Measurements from ENCODE around the gene YKT6. TPM values are rescaled to one million over a fixed set of nuclear protein-coding genes. Genes with fewer than 3 reads are reported as not detected.

Gene YKT6
- total and polyA plus RNA-seq, 4 donors = 28.4 to 82.1 (median 55.9) TPM

DNA sequence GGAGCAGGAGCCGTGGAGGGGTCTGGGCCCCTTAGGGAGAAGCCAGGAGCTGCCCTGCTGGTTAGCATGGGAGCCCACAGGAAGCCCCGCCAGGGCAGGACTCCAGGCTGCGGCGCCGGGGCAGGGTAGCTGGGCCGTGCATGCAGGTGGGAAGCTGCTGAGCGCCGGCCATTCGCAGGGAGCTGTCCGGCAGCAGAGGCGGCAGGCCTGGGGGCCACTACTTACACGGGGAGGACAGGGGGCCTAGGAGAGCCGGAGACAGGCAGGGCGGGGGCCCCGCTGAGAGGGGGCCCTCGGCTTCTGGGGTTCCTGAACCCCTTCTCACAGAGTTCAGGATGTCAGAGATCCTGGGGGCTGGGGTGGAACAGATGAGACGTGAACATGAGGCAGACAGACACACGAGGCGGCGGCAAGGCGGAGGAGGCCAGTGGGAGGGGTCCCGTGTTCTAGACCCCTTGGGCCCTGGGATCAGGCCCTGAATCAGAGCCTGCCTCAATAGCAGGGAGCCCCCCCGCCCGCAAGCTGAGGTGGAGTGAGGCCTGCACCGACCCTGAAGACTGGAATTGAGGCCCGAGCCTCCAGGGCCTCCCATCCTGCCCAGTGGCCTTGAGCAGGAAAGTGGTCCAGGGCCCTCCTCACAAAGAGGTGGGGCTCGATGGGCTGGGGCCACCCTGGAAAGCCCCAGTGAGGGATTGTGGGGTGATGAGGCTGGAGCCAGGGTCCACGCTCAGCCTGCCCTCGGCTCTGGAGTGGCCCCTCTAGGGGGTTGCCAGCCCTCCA lies 28.0 kb downstream of the YKT6 start:
- peaks cover 0 to 8% (median 2%) of the 10 kb centered on the region in 5 donors for H3K4me1 ChIP-seq (ENCODE audit: control insufficient read depth in 5 of 5, insufficient read depth in 5 of 5, low read length in 5 of 5)
- H3K27me3 ChIP-seq (ENCODE audit: control insufficient read depth in 3 of 3, insufficient read depth in 3 of 3, low read length in 2 of 3) = peaks cover 0 to 6% (median 2%) of the 10 kb centered on the region in 3 donors
- H3K9ac ChIP-seq (ENCODE audit: insufficient read depth in 1 of 2, low read length in 2 of 2) = no peak overlapping the region
- WGBS, 2 donors = 82 to 92% methylated on average over 22 to 29 of the region's 29 CpGs
- no peaks in the 10 kb centered on the region for H3K36me3 ChIP-seq (ENCODE audit: control insufficient read depth in 4 of 4, insufficient read depth in 4 of 4, low read length in 4 of 4)
- no peak for ATAC-seq (ENCODE audit: insufficient read depth, low FRiP score)
- H3K27ac ChIP-seq (ENCODE audit: low read depth in 1 of 2, low read length in 1 of 2) = no peak overlapping the region
- DNase-seq = no peak
- no peak overlapping the region for H3K4me3 ChIP-seq
- H3K9me3 ChIP-seq (ENCODE audit: control insufficient read depth in 4 of 4, insufficient read depth in 3 of 4, low read length in 3 of 4) = no peaks in the 10 kb centered on the region
- TF ChIP-seq, protein P1, sequence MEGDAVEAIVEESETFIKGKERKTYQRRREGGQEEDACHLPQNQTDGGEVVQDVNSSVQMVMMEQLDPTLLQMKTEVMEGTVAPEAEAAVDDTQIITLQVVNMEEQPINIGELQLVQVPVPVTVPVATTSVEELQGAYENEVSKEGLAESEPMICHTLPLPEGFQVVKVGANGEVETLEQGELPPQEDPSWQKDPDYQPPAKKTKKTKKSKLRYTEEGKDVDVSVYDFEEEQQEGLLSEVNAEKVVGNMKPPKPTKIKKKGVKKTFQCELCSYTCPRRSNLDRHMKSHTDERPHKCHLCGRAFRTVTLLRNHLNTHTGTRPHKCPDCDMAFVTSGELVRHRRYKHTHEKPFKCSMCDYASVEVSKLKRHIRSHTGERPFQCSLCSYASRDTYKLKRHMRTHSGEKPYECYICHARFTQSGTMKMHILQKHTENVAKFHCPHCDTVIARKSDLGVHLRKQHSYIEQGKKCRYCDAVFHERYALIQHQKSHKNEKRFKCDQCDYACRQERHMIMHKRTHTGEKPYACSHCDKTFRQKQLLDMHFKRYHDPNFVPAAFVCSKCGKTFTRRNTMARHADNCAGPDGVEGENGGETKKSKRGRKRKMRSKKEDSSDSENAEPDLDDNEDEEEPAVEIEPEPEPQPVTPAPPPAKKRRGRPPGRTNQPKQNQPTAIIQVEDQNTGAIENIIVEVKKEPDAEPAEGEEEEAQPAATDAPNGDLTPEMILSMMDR (IDR thresholded peaks at IDR 0.05; ENCODE audit: control extremely low read depth, extremely low read depth) = no peak

DNA sequence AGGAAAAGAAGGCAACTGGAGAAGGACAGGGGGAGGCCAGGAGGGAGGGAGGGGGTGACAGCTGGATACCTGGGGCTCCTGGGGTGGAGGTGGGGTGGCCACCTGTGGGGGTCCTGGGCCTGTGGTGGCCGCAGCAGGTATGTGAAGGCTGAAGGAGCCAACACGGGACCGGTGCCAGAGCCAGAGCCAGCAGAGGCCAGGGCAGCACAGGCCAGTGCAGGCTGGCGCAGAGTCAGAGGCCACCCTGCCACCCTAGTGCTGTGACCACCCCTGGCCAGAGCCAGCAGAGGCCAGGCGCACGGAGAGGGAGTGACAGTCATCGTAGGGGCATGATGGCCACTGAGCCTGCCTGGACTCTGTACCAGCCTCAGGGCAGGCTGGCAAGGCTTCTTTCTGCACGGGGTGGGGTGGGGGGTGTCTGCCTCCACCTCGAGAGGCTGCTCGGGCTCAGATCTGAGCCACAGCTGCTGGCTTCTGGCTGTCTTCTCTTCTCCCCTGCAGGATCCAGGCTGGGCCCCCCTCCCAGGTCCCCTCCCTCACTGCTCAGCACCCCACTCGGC lies 28.8 kb downstream of the YKT6 start:
- TF ChIP-seq, protein P1 (IDR thresholded peaks at IDR 0.05; ENCODE audit: control extremely low read depth, extremely low read depth) = no peak
- DNase-seq (no peak), ATAC-seq (ENCODE audit: insufficient read depth, low FRiP score) (no peak)
- 83 to 90% methylated on average over 10 to 11 of the region's 11 CpGs for WGBS, 2 donors
- H3K36me3 ChIP-seq (ENCODE audit: control insufficient read depth in 4 of 4, insufficient read depth in 4 of 4, low read length in 4 of 4) = no peaks in the 10 kb centered on the region
- H3K9ac ChIP-seq (ENCODE audit: insufficient read depth in 1 of 2, low read length in 2 of 2) = no peak overlapping the region
- H3K4me1 ChIP-seq (ENCODE audit: control insufficient read depth in 5 of 5, insufficient read depth in 5 of 5, low read length in 5 of 5) = peaks cover 0 to 8% (median 2%) of the 10 kb centered on the region in 5 donors
- H3K27me3 ChIP-seq (ENCODE audit: control insufficient read depth in 3 of 3, insufficient read depth in 3 of 3, low read length in 2 of 3) = peaks cover 0 to 6% (median 2%) of the 10 kb centered on the region in 3 donors
- no peak overlapping the region for H3K4me3 ChIP-seq
- no peak overlapping the region for H3K27ac ChIP-seq (ENCODE audit: low read depth in 1 of 2, low read length in 1 of 2)
- no peaks in the 10 kb centered on the region for H3K9me3 ChIP-seq (ENCODE audit: control insufficient read depth in 4 of 4, insufficient read depth in 3 of 4, low read length in 3 of 4)

DNA sequence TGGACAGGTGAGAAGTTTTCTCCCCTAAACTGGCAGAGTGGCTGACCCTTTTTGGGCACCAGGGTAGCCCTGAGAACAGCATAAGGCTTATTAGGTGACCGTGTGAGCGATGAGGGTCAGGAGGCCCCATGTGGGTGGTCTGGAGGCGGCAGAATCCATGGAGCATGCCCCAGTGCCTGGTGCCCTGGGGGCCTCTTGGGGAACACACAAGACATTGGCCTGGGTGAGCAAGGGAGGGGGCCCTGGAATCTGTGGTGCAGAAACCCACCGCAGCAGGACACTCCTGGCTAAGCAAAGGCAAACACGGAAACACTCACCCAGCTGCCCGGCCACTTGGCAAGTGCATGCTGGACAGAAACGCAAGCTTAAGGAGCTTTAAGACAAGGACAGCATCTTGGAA lies 29.5 kb downstream of the YKT6 start:
- no peak overlapping the region for H3K27ac ChIP-seq (ENCODE audit: low read depth in 1 of 2, low read length in 1 of 2)
- H3K27me3 ChIP-seq (ENCODE audit: control insufficient read depth in 3 of 3, insufficient read depth in 3 of 3, low read length in 2 of 3) = peaks cover 0 to 6% (median 2%) of the 10 kb centered on the region in 3 donors
- H3K4me1 ChIP-seq (ENCODE audit: control insufficient read depth in 5 of 5, insufficient read depth in 5 of 5, low read length in 5 of 5) = peaks cover 0 to 8% (median under 1%) of the 10 kb centered on the region in 5 donors
- no peaks in the 10 kb centered on the region for H3K36me3 ChIP-seq (ENCODE audit: control insufficient read depth in 4 of 4, insufficient read depth in 4 of 4, low read length in 4 of 4)
- TF ChIP-seq, protein P1 (IDR thresholded peaks at IDR 0.05; ENCODE audit: control extremely low read depth, extremely low read depth) = no peak
- 82 to 86% methylated on average over 7 of the region's 7 CpGs for WGBS, 2 donors
- DNase-seq (no peak), ATAC-seq (ENCODE audit: insufficient read depth, low FRiP score) (no peak)
- no peaks in the 10 kb centered on the region for H3K9me3 ChIP-seq (ENCODE audit: control insufficient read depth in 4 of 4, insufficient read depth in 3 of 4, low read length in 3 of 4)
- no peak overlapping the region for H3K9ac ChIP-seq (ENCODE audit: insufficient read depth in 1 of 2, low read length in 2 of 2)
- no peak overlapping the region for H3K4me3 ChIP-seq

Data from lung (tissue), 12 donors.